GM19438 (cell line): ENCODE measurements around the gene UBR7.

Experiments used
- ATAC-seq: cut with Tn5 transposase; IDR thresholded peaks from one replicate; pipeline ENCODE4 v1.9.1; 2021; ENCODE audit warnings: low read depth; ENCODE audit not compliant: unreplicated experiment

The UBR7 gene

GRCh38 chr14:93245764-93246420 is 38.8 kb downstream of the UBR7 start:
- ATAC-seq: no peak

DNA sequence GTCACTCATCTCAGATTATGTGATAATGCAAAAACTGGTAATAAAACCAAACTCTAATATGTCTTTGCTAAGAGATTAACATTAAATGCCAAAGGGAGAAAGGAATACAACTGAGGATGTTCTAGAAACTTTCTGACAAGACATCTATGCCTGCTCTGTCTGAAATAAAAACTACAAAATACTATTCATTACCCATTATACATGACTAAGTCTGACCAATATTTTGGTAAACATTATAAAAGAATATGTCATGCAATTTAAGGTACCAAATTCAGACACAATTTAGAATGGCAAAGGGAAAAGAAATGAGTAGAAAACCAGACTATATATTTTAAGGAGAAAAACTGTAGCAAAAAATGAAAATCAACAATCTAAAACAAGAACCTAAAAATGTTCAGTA is 39.5 kb downstream of the UBR7 start:
- ATAC-seq: no peak

- ATAC-seq: no peak
Measured at GRCh38 chr14:93249128-93249831, 42.2 kb downstream of the UBR7 start.

- ATAC-seq: no peak
Measured at GRCh38 chr14:93262446-93262845, 55.4 kb downstream of the UBR7 start.

DNA sequence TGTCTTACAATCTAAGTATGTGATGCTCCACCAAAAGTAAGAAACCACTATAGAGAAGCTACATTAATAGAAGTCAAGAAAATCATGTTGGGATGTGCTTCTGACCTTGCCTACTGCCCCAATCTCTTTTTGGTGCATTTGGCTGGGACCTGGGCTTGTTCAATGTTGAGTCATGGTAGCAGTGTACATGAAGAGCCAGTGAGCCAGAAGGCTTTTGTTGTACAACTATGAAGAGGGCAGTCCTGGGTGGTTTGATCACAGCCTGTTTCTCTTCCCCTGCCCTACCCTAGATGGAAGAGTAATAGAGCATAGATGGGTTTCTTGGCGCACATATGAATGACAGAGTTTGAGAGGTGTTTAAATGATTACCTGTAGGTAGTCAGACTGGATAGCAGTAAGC is 56.4 kb downstream of the UBR7 start:
- ATAC-seq: no peak

- no peak for ATAC-seq
Measured at GRCh38 chr14:93266127-93266526, 59.1 kb downstream of the UBR7 start.

- ATAC-seq: no peak
Measured at GRCh38 chr14:93267149-93267711, 60.2 kb downstream of the UBR7 start.

DNA sequence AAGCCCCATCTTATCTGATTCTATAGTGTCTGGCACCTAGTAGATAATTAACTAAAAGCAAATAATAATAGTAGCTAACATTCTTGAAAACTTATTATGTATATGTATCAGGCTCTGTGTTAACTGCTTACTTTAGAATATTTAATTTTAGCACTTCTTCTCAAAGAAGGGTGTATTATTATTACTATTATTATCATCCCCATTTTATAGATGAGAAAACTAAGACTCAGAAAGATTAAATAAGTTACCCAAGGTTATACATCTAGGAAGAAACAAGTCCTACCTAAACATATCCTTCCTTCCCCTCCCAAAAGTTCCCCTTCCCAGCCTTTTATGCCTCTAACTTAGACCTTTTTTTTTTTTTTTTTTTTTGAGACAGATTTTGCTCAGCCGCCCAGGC is 61.4 kb downstream of the UBR7 start:
- ATAC-seq: no peak

DNA sequence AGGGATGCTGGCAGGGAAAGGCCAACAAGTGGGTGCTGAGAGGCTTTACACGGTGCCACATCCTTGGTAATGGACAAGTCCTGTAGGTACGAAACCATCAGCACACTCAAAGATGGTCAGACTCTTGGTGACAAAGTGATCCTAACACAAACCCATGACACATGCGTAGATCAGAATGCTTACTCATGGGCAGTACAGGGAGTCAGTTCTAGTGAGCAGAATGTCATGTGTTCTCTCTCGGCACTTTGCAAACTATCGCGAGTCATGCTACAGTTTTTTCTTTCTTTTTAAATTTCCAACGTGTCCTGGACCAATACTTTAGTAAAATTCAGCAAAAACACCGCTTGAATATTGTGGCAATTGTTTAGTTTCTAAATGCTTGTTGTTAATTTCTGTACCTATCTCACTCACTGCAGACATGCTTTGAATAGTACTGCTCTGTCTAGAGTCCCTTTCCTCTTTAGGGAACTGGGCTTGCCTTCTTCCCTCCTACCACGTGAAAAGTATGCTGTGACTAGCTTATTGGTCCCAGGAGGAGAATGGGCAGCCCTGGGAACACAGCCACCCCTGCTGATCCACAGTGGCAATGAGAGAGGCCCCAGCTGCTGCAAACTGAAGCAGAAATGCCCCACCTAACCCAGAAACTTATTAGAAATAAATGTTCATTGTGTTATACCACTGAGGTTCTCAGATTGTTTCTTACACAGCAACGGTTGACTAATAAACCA is 62.4 kb downstream of the UBR7 start:
- ATAC-seq: no peak

GRCh38 chr14:93271111-93271510 is 64.1 kb downstream of the UBR7 start:
- no peak for ATAC-seq

GRCh38 chr14:93274055-93274806 is 67.2 kb downstream of the UBR7 start:
- ATAC-seq: no peak

DNA sequence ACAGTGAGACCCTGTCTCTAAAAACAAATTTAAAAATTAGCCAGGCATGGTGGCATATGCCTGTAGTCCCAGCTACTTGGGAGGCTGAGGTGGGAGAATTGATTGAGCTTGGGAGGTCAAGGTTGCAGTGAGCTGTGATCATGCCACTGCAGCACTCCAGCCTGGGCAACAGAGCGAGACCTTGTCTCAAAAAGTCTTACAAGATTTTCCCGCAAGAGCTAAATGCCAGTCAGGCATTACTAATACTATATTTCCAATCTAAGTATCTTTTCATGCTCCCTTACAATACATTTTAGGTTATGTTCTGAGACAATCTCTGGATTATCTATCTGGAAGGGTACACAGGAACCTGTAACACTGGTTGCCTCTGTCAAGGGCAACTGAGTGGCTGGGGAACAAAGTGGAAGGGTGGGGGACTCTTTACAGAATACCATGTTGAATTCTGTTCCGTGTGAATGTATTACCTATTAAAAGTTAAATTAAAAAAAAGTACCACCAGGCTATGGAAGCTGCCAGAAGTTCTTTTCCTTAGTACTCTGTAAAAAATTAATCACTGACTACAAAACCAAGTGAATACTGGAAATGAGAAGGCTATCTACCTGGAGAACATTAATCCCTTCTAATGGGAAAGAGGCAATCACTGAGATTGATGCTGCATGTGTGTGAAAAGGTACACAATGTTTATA is 69.1 kb downstream of the UBR7 start:
- no peak for ATAC-seq
